H1 (cell line): ENCODE results near the gene LNPEP.

ENCODE experiments used
- GABPA ChIP-seq: IDR thresholded peaks from 2 replicates; pipeline ENCODE4 v1.6.1; 2011; ENCODE audit warnings: mild to moderate bottlenecking, low read length, moderate library complexity, borderline replicate concordance; ENCODE audit not compliant: insufficient read depth
- NRF1 ChIP-seq: IDR thresholded peaks from 2 replicates; pipeline ENCODE4 v1.6.1; 2011; ENCODE audit warnings: mild to moderate bottlenecking, low read depth, low read length, improper control_type of control experiment
- POLR2A ChIP-seq, 2 experiments: IDR thresholded peaks; 1 replicate in 1 of 2; 2 replicates in 1 of 2; pipeline ENCODE4 v1.6.1; 2011; ENCODE audit warnings: low read depth in 2 of 2, low read length in 2 of 2, mild to moderate bottlenecking in 2 of 2; ENCODE audit errors: control extremely low read depth in 1 of 2
- RBBP5 ChIP-seq: IDR thresholded peaks from 2 replicates; pipeline ENCODE4 v1.7.1; 2012; ENCODE audit warnings: low read depth, mild to moderate bottlenecking, inconsistent platforms, low read length, moderate library complexity, borderline replicate concordance
- SIN3A ChIP-seq, 2 experiments: IDR thresholded peaks in 1 of 2; conservative IDR thresholded peaks in 1 of 2; 2 replicates each; pipeline ENCODE4 v1.6.1; 2011 to 2012; ENCODE audit warnings: low read length in 2 of 2, improper control_type of control experiment in 1 of 2, low read depth in 1 of 2, mild to moderate bottlenecking in 1 of 2
- TAF1 ChIP-seq: IDR thresholded peaks from 2 replicates; pipeline ENCODE4 v1.6.1; 2011; ENCODE audit warnings: mild to moderate bottlenecking, low read depth, low read length
- TCF12 ChIP-seq: IDR thresholded peaks from 2 replicates; pipeline ENCODE4 v1.6.1; 2011; ENCODE audit warnings: low read depth, mild to moderate bottlenecking, low read length
- TF ChIP-seq, protein P1 (sequence below), 3 experiments: IDR thresholded peaks; 1 replicate in 2 of 3; 2 replicates in 1 of 3; pipeline versions ENCODE4 v1.5.1 to v1.6.1; 2011; ENCODE audit warnings: low read length in 3 of 3, mild to moderate bottlenecking in 3 of 3, inconsistent platforms in 2 of 3, low read depth in 1 of 3, moderate library complexity in 1 of 3; ENCODE audit not compliant: insufficient read depth in 1 of 3; ENCODE audit errors: control extremely low read depth in 1 of 3

DNA sequence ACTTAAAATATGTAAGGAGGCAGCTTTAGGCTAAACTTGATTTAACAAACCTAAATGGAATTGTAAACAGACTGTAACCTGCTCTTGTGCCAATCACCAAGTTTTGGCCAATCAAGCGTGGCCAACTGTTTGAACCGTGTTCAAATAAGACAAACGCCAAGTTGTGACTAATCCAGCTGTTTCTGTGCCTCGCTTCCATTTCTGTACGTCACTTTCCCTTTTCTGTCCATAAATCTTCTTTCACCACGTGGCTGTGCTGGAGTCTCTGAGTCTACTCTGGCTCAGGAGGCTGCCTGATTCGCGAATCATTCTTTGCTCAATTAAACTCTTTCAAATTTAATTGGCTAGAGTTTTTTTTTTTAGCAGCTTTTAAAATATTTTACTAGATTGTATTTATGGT, 135.2 kb downstream of the LNPEP start:
- TF ChIP-seq POLR2A (IDR thresholded peaks at IDR 0.05; ENCODE audit: control extremely low read depth in 1 of 2, low read depth in 2 of 2, low read length in 2 of 2) (no peak), GABPA (no peak), TCF12 (no peak), RBBP5 (no peak), SIN3A (conservative IDR thresholded peaks at IDR 0.05 in 1 of 2, IDR thresholded peaks at IDR 0.05 in 1 of 2; ENCODE audit: low read depth in 1 of 2, low read length in 2 of 2) (no peak), TAF1 (no peak), NRF1 (no peak)
- TF ChIP-seq, protein P1, sequence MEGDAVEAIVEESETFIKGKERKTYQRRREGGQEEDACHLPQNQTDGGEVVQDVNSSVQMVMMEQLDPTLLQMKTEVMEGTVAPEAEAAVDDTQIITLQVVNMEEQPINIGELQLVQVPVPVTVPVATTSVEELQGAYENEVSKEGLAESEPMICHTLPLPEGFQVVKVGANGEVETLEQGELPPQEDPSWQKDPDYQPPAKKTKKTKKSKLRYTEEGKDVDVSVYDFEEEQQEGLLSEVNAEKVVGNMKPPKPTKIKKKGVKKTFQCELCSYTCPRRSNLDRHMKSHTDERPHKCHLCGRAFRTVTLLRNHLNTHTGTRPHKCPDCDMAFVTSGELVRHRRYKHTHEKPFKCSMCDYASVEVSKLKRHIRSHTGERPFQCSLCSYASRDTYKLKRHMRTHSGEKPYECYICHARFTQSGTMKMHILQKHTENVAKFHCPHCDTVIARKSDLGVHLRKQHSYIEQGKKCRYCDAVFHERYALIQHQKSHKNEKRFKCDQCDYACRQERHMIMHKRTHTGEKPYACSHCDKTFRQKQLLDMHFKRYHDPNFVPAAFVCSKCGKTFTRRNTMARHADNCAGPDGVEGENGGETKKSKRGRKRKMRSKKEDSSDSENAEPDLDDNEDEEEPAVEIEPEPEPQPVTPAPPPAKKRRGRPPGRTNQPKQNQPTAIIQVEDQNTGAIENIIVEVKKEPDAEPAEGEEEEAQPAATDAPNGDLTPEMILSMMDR (IDR thresholded peaks at IDR 0.05; ENCODE audit: control extremely low read depth in 1 of 3, insufficient read depth in 1 of 3, low read depth in 1 of 3, low read length in 3 of 3) = no peak
